Keratinocyte (primary cell): ENCODE measurements around the gene LSM14A.

ENCODE experiments used
- EZH2 ChIP-seq: IDR thresholded peaks from one replicate; pipeline ENCODE4 v1.6.1; 2012; ENCODE audit warnings: inconsistent platforms, mild to moderate bottlenecking, low read length, moderate library complexity
- TF ChIP-seq, protein P1 (sequence below), 3 experiments: IDR thresholded peaks in 1 of 3; conservative IDR thresholded peaks in 1 of 3; optimal IDR thresholded peaks in 1 of 3; 2 replicates in 2 of 3; 3 replicates in 1 of 3; pipeline versions ENCODE3 to v1.5.1; 2011; ENCODE audit warnings: low read length in 3 of 3, mild to moderate bottlenecking in 3 of 3, moderate library complexity in 2 of 3, control low read depth in 1 of 3, inconsistent platforms in 1 of 3; ENCODE audit not compliant: insufficient read depth in 2 of 3; ENCODE audit errors: extremely low read depth in 1 of 3

DNA sequence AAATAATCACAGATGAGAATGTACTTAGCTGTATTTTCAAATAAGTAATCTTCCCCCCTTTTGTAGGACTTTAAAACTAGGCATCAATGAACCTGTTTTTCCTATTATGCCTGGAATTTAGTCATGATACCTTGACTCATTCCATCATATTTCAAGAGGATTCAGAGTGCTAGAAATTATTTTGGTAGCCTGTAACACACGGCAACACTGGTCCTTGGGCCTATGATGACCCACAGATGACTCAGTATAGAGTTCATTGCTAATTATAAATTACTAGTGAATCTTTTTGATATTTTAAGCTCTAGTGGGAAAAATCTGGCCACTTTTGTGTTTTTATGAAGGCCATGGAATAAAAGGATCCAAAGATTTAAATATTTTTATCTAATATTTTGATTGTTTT lies 56.0 kb downstream of the LSM14A start:
- TF ChIP-seq, protein P1, sequence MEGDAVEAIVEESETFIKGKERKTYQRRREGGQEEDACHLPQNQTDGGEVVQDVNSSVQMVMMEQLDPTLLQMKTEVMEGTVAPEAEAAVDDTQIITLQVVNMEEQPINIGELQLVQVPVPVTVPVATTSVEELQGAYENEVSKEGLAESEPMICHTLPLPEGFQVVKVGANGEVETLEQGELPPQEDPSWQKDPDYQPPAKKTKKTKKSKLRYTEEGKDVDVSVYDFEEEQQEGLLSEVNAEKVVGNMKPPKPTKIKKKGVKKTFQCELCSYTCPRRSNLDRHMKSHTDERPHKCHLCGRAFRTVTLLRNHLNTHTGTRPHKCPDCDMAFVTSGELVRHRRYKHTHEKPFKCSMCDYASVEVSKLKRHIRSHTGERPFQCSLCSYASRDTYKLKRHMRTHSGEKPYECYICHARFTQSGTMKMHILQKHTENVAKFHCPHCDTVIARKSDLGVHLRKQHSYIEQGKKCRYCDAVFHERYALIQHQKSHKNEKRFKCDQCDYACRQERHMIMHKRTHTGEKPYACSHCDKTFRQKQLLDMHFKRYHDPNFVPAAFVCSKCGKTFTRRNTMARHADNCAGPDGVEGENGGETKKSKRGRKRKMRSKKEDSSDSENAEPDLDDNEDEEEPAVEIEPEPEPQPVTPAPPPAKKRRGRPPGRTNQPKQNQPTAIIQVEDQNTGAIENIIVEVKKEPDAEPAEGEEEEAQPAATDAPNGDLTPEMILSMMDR (optimal IDR thresholded peaks at IDR 0.05 in 1 of 3, IDR thresholded peaks at IDR 0.05 in 1 of 3, conservative IDR thresholded peaks at IDR 0.05 in 1 of 3; ENCODE audit: extremely low read depth in 1 of 3, insufficient read depth in 2 of 3, low read length in 3 of 3), result no peak
- TF ChIP-seq EZH2, result no peak
